Putamen (tissue), 1 donor: ENCODE results near the gene PYGB.

Experiments used
- DNase-seq: peaks from one replicate; pipeline ENCODE4 v3.0.0-alpha.2; 2016; ENCODE audit warnings: low spot score

Gene PYGB

DNA sequence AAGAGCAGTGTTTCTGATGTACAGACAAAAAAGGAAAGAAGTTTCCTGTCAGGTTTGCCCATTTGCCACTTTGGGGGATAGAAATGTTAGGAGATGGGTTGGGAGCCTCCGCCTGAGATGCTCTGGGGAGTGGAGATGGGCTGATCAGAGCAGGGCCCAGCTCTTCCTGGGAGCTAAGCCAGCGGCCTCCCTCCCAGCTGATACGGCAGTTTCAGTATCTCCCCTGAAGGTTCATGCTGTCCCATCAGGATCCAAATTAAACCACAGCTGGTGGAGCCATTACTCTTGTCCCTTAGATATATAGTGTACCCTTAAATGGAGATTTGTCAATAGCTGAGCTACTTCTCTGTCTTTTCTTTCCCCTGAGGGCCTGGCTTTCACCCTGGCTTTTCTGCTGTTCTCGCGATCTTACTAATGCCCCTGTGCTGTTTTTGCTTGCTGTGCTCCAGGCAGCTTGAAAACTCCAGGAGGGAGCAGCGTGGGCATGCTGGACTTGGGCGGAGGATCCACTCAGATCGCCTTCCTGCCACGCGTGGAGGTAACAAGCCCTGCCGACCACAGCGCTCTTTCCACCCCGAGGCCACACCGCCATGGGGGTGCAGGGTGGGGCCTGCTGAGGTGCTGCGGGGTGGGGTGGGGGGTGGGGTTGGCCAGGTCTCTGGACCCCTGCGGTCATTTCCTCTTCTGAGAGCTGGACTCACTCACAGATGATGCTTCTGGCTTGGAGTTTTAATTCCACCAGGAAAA lies 31.5 kb upstream of the PYGB start:
- DNase-seq: no peak

GRCh38 chr20:25217161-25218108 lies 30.4 kb upstream of the PYGB start:
- DNase-seq: no peak

DNA sequence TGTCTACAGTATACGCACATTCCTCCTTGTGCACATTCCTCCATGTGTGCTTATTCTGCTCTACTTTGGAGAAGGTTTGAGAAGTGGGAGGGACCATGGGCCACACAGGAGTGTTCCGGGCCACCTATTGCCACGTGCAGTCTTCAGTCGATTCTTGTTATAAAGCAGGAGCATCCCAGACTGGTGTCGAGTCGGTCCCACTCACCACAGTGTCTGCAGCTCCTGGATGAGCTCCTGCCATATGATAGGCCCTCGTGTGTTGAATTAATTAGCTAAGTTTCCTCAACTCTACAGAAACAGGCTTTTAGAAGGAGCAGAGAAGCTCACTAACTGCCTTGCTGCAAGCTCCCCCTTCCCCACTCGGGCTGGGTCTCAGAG lies 29.8 kb upstream of the PYGB start:
- DNase-seq: no peak

DNA sequence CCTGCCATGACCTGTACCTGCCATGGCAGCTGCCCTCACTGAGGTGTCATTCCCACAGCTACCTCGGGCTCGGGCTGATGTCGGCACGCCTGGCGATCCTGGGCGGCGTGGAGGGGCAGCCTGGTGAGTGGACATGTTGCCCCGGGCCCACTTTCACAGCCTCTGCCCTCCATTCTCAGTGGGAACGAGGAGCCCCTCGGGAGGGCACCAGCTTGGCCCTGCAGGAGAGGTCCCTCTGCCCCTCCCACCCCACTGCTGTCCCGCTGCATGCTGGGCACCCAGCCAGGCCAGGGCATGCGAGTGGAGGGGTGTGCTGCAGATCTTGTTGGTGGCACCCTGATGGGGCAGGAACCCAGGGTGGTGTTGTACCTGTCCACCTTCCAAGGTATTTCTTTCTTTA lies 29.4 kb upstream of the PYGB start:
- no peak for DNase-seq

DNA sequence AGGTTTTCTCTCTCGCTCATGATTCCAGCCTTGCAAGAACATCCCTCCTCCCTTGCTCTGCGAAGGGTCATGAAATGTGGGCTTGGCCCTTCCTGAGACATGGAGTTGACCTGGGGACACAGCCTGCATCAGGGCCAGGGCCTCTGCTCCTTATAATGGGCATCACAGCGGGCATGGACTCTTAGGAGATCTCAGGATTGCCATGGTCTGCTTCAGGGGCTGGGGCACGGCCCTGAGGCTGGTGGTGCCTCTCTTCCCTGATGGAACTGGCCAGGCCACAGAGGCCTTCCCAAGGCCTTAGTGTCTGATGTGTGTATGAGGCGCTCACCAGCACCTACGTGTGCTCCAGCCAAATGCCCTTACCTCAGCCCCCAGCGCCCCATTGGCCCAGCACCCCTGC lies 28.5 kb upstream of the PYGB start:
- no peak for DNase-seq

DNA sequence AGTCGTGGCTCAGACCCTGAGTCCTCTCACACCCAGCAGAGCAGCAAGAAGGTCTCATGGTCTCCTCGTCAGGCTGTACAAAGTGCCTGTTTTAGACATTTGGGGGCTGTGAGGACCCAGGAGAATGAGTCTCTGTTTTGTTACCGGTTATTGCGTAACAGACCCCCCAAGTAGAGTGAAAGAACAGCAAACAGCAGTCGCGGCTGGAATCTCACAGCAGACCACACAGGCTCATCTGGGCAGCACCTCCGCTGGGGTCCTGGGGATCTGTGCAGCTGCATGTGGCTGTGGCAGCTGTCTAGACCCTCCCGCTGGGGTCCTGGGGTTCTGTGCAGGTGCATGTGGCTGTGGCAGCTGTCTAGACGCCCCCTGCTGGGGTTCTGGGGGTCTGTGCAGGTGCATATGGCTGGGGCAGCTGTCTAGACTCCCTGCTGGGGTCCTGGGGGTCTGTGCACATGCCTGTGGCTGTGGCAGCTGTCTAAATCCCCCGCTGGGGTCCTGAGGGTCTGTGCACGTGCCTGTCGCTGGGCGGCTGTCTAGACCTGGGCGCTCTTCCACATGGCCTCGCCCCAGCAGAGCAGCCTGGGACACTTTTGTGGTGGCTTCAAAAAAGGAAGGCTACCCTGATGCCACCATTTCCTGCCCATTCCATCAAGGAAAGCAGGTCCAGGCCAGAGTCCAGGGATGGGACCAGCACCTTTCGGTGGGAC lies 27.7 kb upstream of the PYGB start:
- no peak for DNase-seq

DNA sequence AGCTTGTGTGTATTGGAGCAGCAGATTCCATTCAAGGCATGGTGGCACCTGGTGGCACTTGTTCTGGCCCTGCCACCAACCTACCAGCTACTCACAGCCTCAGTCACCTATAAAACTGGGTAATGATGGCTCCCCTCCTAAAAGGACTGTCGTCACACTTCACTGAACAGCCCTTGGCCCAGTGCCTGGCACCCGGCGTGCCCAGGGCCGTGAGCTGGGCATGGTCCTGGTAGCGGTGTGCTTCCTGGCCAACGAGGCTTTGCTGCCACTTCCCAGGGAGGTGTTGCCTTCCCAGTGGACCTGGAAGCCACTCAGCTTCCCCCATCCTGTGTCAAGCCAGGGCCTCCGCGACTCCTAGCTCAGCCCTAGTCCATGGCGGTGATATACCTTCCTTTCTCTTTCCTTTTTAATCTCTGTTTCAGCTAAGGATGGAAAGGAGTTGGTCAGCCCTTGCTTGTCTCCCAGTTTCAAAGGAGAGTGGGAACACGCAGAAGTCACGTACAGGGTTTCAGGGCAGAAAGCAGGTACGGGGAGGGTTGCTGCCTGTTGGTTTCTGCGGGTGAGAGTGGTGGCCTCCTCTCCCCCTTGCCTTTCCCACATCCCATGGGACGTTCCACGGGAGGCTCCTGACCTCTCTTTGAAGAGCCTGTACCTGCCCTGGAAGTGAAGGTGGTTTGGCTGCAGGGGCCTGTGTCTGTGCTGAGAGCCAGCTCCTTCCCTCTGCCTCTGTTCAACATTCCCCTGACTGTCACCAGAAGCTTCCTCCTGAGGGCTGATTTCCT lies 26.9 kb upstream of the PYGB start:
- DNase-seq: no peak

DNA sequence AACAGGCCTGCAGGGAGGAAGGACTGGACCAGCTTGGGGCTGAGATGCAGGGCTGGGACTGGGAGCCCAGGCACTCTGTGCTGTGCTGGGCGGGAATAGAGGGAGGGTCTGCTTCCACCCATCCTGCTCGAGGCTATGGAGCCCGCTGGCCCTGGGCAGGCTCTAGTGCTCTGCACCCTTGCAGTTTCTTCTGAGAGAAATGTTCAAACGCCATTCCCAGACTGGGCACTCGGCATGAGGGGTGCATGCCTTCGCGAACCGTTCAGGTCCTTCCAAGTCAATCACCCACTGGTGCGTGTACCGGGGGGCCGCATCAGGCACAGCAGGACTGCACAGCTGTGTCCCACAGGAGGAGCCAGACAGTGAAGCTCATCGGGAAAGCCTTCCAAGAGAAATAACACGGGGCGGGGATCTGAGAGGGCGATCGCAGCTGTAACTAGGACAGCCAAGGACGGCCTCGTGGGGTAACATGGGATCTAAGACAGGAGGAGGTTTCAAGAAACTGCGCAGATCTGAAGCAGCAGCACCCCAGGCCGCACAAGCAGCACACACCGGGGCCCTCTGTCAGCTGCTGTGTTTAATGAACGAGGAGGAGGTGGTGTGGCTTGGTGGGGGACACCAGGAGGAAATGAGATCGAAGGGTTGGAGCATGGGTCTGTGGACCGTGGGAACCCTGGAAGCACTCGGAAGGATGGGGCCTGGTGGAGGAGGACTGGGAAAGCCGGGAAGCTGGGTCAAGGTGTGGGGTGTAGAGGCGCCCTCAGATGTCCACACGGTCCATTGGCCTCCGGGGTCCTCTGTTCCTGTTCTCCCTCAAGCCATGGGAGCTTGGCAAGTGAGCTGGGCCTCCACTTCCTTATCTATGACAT lies 26.1 kb upstream of the PYGB start:
- DNase-seq: no peak

- DNase-seq: no peak
These were observed 25.3 kb upstream of the PYGB start for GRCh38 chr20:25222461-25223178.

DNA sequence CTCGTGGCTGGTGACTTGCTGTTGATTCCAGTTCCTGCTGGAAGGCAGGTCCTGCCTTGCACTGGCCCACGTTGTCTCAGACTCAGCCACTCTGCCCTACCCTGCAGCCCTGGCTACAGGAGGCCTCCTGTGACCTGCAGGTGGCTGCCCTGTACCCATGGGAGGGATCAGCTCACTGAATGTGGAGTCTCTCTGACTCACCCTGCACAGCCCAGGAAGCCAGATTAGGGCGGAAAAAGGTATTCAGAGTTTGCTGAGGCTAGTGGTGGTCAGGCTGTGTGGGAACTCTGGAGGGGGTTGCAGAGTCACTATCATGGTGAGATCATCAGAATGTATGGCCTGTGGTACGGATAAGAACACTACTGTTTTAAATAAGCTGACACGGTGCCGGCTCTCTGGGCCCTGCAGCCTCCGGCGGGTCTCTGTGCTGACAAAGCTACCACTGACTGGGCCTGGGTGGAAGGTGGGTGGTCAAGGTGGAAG lies 24.7 kb upstream of the PYGB start:
- DNase-seq: no peak

- no peak for DNase-seq
These were observed 23.8 kb upstream of the PYGB start for GRCh38 chr20:25223765-25224720.

- no peak for DNase-seq
These were observed 22.9 kb upstream of the PYGB start for GRCh38 chr20:25224941-25225340.

GRCh38 chr20:25225642-25226432 lies 22.0 kb upstream of the PYGB start:
- DNase-seq: no peak

GRCh38 chr20:25226433-25227316 lies 21.2 kb upstream of the PYGB start:
- no peak for DNase-seq

GRCh38 chr20:25227317-25227831 lies 20.5 kb upstream of the PYGB start:
- DNase-seq: no peak

DNA sequence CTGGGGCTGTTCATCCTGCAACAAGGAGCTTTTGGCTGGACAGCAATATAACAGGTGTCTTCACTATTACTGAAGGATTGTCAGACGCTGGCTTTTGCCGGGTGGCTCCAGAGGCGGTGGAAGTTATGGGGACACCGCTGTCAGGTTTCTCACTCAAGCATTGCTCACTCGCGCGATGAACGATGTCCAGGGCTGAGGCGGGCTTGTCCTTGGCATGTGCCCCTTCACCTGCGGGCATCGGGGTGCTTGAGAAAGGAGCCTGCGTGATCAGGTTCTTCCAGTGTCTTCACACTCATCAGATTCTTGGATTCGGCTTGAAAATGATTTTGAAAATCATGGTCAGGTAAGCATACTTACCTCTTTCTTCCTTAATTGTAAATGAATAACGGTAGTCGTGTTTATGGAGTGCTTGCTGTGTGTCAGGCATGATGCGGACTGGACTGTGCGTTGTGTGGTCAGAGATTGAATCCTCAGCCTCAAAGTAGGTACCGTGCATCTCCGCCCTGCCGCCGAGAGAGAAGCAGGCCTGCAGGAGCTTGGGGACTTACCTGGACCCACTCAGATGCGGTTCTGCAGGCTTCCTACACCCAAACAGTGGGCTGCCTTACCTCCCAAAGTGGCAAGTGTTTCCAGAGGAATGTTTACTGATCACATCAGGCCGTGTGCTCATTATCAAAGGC lies 18.3 kb upstream of the PYGB start:
- no peak for DNase-seq
